ENCODE results near the gene ACTRT2.

ACTRT2 gene

DNA sequence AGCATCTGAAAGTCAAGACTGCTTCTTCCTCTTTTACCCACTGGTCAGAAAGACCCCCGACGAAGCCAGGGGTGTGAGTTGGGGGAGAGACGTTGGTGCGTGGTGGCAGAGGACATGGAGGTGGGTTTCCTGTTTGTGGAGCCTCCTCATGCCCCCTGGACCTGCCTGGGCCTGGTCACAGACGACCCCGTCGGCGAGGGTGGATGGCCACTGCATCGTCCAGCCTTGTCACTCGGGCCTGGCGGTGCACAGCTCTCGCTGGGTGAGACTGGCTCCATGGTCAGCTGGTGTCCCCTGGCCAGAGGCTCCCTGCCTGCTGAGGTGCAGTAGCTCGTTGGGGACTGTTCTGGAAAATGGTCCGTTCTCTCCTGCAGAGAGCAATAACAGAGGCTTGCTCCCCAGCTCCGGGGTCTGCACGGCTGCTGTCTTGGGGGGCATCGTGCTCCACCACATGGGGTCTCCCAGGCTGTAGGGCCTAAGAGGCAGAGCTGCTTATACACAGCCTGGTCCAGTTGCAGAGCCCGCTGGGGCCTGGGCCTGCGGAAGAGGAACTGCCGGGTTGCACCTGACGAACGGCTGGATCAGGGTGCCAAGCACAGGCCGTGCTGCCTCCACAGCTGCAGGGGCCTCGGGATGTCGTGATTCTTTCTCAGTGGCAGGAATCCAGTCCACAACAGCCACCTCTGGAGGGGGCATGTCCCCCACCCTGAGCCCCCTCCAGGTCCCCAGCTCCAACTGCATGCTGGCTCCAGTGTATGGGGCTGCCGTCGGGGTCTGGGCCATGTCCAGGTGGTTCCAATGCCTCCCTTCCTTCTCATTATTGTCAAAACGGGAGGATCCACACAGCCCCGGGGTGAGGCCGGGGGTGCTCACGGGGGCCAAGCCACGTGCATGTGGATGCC, 18.0 kb upstream of the ACTRT2 start:
- ATAC-seq = no peak

DNA sequence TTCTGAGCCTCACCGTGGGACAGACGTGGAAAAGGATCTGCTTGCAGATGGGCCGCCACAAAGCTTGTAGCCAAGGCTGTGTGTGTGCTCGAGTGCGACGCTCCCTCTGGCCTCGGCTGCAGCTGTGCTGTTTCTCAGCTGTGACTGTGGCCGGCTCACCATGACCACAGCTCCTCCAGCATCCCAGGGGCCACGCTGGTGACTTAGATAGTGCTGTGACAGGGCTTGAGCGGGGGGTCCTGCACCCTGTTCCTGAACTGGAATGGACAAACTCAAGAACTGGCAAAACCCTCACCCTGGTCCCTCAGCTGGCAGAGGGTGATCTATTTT, 17.4 kb upstream of the ACTRT2 start:
- no peak for ATAC-seq

DNA sequence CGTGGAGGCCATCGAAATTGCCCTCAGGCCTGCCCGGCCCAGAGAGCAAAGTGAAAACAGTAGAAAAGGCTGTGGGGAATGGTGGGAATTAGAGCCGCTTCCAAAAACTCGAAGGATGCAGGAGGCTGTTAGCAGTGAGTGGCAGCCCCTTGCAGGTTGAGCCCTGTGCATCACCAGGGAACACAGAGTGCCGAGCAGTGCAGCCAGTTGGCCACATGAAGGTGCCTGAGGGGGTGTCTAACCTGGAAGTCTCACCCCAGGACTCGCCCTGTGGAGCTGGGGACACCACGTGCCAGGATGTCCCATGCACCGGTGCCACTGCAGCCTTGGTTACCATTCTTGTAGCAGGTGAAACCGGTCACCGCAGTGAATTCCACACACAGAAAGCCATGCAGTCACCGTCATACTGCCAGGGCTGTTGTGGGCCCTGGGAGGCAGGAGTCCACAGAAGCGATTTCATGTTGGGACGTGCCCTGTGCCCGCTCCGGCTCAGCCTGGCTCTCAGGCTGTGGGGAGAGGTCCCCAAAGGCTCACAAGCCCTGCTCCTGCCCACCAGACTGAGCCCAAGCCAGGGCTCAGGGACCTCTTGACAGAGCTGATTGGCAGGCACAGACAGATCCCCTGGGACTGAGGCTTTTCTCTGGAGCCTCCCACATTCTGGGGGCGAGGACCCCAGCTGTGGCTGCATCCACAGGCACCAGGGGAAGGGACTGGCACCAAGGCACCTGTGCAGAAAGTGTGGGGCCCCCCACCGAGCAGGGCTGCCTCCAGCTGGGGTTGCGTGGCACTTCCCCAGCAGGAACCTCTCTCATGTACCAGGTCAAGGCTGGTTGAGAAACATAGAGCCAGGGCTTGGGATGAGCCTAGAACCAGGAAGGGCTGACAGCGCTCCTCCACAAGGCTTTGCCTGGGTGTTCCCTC, 16.7 kb upstream of the ACTRT2 start:
- no peak for ATAC-seq

DNA sequence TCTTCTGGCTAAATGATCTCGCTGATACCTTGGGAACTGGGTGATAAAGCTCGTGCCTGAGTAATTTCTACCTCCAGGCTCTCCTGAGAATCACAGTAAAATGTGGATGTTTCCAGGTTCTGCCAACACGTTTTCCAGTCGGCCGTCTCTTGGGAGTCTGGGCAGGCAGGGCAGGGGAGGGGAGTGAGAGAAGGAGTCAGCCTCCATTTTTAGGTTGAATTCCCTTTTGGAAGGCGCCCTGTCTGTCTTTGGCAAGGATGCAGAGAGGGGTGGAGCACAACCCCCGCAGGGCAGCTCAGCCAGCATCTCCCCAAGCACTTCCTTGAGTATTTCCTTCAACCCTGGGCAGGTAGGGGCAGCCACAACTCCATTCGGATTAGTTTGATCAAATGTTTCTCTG, 15.5 kb upstream of the ACTRT2 start:
- ATAC-seq = no peak

DNA sequence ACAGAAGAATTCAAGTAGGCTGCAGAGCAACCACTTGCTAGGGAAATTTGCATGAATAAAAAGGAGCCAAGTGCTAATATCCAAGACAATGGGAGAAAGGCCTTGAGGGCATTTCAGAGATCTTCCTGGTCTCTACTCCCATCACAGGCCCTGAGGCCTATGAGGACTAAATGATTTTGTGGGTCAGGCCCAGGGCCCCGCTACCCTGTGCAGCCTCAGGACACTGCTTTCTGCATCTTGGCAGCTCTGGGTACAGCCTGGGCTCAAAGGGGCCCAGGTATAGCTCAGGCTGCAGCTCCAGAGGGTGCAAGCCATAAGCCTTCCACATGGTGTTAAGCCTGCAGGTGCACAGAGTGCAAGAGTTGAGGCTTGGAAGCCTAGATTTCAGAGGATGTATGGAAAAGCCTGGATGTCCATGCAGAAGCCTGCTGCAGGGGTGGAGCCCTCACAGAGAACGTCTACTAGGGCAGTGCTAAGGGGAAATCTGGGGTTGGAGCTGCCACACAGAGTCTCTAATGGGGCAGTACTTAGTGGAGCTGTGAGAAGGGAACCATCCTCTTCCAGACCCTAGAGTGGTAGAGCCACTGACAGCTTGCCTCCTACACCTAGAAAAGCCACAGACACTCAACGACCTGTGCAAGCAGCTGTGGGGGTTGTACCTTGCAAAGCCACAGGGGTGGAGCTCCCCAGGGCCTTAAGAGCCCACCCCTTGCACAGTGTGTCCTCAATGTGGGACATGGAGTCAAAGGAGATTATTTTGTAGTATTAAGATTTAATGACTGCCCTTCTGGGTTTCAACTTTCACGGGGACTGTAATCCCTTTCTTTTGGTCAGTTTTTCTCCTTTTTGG, 13.7 kb upstream of the ACTRT2 start:
- no peak for ATAC-seq

DNA sequence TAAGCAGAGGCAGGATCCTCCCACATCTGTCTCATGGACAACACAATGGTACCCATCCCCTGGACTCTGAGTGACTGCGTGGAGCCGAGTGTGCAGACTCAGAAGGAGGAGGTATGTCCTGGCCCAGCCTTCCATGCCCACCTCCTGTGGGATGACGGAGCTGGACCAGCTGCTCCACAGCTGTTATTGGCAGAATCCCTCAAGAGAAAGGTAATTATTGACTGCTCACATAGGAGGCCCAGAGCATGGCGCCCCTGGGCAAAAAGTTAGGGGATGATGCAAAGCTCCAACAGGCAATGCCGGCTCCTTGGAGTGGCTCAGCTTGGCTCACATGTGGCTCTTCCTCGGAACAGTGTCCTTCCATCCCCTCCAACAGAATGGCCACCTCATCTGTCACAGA, 12.2 kb upstream of the ACTRT2 start:
- no peak for ATAC-seq

DNA sequence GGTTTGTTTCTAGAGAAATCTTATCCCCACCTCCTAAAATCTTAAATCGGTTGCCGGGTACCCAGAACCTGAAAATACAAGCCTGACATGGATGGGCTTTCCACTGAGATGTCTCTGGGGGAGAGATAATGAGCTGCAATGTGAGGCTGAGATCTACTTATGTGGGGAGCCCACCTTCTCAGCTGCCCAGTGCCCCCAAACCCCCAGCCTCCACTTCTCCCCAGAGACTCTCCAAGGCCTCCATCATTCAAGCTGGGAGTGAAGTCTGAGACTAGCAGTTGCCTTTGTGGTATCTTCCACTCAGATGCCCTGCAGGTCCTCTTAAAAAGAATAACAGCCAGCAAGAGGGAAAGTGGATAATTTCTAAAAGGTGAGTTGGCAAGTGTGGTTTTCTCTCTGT, 11.7 kb upstream of the ACTRT2 start:
- ATAC-seq = no peak

DNA sequence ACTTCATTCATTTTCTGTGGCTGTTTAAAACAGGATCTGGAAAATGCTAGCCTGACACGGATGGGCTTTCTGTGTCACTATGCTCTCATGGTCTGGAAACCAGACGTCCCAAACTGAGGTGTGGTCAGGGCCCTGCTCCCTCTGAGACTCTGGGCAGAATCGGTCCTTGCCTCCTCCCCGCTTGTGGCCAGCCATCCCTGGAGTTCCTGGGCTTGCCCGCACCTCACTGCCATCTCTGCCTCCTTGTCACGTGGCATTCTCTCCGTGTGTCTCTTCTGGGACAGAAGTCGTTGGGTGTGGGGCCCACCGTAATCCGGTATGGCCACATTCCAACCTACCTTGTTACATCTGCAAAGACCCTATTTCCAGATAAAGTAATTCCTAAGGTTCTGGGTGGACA, 10.1 kb upstream of the ACTRT2 start:
- ATAC-seq = no peak

DNA sequence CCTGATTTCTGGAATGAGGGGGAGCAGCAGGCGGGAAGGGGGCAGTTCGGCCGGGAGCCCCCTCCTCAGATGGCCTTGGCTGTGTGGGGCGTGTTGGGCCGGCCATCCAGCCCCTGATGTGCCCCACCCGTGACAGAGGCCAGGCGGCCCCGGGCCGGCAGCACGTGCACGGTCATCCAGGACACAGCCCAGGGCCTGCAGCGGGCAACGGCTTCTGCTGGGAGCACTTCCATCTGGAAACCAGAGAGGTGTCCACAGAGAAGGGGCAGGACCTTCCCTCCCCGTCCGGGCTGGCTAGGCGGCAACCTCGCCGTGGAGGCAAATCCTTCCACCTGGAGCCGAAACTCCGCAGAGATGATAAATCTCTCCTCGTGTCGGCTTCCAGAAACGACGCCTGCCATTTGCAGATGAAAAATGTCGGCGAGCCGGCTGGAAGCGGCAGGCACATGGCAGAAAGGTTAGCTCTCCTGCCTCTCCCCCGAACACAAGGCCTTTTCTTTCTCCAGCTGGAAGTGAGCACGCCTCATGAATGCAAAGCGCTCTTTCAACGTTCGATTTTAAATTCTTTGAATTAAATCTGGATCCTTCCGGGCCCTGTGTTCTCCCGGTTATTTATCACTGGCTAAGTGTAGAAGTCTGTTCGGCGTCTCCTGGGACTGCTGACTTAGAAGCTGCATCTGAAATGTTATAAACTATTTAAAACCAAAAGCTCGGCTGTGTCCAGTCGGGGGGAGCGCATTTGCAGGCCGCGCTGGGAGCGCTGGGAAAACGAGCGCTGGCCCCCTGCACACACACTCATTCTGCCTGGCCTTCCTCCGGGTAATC, 9.4 kb upstream of the ACTRT2 start:
- ATAC-seq = no peak

DNA sequence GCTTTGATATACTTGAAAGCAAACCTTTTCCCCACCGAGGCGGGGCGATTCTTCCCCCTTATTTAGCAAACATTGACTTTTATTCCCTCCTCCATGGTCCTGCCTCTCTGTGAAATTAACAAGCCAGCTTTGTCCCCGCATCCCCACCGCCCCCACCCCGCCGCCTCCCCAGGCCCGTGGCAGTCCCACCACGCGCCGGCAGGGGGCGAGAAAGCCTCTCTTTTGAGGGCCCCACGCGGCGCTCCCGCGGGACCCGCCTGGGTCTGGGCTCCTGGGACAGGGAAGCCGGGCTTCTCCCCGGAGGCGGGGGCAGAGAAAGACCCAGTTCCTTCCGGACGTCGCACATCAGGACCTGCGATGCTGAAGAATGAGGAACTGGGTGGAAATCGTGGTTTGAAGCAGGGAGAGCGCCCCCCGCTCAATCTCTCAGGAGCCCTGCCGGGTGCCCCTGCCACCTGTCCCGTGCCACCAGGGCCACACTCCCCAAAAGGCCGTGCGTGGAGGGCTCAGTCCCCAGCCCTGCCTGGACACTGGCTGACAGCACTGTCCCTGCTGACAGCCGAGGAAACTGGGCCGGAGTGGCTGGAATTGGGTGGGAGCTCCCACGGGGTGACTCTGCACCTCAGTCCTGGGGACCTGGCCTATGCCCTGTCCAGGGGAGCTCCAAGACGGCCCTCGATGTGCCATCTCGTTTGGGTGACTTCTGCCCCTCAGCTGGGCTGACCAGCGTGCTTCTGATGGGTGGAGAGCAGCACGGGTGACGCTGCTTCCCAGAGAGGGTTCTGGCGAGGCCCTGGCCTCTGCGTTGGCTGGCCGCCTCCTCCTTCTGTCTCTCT, 8.6 kb upstream of the ACTRT2 start:
- no peak for ATAC-seq

DNA sequence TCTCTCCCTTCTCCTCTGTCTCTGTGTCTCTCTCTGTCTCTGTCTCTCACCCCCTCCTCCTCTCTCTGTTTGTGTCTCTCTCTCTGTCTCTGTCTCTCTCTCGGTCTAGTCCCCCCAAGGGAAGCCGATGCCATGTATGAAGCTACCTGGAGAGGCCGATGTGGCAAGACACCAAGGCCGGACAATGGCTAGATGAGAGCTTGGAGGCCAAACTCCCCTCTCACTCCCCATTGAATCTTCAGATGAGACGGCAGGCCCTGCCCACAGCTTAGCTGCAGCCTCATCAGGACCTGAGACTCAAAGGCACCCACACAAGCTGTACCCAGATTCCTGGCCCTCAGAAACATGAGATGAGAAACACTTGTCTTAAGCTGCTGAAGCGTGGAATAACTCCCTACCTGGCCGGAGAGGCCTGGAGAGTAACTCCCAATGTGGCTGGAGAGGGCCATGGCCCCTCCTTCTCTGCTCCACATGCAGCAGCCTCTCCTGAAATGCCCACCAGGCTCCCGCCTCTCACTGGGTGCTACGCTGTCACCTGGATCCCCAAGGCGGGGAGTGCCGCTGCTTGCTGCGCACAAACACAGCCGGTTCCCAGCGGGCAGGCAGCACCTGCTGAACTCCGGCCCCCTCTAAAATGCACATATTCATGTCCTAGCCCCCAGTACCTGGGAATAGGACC, 7.8 kb upstream of the ACTRT2 start:
- ATAC-seq = no peak

DNA sequence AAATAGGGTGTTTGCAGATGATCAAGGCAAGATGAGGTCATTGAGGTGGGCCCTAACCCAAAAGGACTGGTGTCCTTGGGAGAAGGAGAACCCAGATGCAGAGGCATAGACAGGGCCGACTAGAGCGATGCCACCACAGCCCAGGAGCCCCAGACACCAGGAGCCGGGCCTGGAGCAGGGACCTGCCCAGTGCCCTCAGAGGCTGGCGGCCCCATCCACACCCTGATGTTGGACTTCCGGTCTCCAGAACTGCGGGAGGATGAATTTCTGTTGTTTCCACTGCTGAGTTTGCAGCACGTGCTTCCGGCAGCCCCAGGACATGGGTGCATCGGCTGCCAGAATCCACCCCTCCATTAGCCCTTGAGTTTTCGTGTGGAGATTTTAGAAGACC, 7.2 kb upstream of the ACTRT2 start:
- no peak for ATAC-seq

DNA sequence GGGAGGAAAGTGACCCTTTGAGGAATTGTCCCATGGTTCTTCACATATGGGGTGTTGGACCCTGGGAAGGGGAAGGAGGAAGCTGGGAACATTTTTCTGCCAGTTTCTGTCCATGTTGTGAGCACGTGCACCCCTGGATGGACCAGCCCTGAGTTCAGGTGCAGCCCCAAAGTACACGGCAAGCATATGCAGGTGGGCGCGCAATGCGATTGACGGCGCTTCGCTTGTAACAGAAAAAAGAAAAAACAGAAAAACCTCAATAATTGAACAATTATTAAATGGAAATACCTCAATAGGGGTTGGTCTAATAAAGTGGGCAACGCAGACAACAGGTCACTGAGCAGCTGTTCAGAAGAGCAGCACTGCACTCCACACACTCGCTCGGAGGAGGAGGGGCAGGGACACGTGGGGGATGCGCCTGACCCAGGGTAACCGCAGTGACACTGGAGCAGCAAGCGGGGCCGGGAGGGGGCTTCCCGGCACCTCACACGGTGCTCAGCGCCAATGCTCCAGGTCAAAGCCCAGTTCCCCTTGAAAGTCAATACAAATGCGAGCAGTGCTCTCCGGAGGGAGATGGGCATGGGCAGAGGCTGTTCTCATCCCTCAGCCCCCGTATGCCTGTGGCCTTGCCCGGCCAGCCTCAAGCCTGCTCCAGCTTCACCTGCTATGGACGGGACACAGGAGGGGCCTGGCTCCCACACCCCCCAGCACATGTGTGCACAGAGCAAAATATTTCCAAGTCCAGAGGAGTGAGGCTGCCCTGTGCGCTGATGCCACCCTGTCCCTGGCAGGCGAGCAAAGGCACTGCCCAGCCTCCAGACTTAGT, 6.6 kb upstream of the ACTRT2 start:
- no peak for ATAC-seq

DNA sequence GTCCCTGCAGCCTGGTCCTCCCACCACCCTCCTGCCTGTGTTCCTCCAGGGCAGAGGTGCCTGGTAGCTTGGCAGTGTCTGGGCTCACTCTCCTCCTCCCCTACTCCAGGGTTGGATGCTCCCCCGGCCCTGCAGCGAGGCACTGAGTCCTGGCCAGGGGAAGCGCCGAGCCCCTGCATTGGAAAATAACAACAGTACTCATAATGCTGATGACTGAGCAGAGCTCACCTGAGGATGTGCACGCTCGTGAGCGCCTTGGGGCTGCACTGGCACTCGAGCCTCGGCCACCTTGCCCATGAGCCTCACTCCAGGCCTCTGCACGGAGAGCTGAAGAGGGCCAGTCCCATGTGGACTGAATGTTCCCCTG, 6.0 kb upstream of the ACTRT2 start:
- ATAC-seq = no peak

DNA sequence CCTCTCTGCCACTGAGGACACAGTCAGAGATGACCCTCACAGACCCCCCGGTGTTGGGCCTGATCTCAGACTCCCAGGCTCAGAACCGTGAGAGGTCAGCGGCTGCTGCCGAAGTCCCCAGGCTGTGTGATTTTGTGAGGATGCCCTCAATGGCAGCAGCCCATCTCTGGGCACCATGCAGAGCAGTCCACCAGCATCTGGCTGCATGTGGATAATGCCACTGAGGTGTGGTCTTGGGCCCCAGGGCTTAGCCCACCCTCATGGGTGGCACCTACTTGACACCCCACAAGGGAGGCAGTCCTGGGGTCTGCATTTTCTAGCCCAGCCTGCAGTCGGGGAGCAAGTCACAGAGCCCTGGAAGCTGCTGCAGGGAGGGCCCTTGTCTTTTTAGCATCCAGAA, 5.5 kb upstream of the ACTRT2 start:
- ATAC-seq = no peak

DNA sequence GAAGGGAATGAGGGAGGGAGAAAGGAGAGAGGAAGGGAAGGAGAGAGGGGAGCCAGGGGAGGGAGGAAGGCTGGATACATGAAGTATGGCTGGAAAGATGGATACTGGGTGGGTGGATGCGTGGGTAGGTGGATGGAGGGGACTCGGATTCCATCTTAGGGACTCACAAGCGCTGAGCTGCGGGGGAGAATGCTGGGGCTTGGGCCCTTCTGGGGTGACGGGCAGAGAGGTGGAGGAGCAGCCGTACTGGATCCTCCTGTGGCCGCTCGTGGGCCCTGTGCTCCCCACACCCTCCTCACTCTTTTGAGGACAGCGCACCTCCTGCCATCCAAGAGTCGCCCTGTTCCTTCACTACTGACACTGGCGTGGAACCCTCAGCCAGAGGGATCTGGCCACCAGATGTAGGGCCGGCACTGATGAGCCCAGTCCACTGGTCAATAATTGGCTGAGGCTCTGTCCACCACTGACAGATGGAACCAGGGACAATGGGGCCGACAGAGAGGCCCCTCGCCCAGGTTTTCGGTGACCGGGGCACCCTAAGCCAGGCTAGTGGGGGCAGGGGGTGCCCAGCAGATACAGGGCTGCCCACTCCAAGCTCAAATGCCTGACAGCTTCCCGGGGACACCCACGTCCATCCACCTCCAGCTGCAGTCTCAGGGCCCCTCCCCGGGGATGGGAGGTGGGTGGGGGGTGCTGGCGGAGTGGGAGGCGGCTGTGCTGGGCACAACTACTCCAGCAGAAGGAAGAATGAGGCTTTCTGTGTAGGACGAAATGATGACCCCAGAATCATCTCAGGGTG, 4.4 kb upstream of the ACTRT2 start:
- no peak for ATAC-seq

DNA sequence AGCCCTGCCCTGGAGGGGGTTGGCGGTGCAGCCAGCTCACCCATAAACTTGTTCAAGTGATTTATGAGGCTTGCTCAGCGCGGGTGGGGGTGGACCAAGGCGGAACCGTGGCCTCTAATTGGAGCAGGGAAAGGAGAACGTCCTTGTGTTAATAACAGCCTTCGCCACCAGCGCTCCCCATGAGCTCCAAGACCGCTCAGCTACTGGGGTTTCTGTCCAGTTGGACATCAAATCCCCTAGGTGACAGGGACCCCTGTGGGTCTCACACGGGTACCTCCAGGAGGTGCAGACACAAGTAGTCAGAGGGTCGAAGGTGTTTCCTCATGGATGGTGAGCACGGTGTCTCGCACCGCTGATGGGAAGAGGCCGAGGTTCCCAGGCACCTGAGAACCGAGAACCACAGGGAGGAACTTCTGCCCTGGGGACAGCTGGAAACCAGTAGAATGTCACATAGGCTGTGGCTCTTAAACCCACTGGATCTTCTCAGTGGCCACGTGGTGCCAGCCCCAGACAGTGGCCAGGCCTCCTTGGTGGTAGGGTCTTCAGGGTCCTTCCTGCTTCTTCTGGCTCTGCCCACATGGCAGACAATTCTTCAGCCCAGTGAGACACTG, 3.7 kb upstream of the ACTRT2 start:
- ATAC-seq = no peak

DNA sequence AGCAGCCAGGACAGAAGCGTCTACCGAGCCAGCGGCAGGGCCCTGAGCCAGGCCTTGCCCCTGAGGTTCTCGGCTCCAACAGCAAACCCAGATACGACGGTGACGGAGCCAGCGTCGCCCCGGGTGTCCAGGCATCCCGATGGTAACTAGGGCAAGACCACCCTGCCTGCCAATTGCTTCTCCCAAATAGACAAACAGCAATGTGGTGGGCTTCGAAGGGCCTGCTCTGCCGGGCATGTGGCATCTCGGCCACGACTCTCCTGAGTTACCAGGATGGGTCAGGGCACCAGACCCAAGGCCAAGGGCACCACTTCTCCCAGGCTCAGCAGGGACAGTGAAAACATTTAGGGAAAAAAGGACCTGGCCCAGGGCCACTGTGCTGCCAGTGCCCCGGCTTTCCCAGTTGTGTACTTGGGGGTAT, 3.2 kb upstream of the ACTRT2 start:
- no peak for ATAC-seq

All from activated CD4-positive, CD25-positive, alpha-beta regulatory T cell treated with anti-CD3 and anti-CD28 coated beads, Interleukin-2, amount 50 U/mL, for 24 hours (primary cell).